Lower leg skin (tissue), 3 donors: ENCODE data around the gene SORCS2.

Experiments used
- POLR2A ChIP-seq, 2 donors: fragments of 450-650 bp; IDR thresholded peaks; one replicate each; pipeline ENCODE4 v1.6.1; 2016 to 2017; ENCODE audit warnings: antibody characterized with exemption in 2 of 2, mild to moderate bottlenecking in 1 of 2, moderate library complexity in 1 of 2
- TF ChIP-seq, protein P1 (sequence below), 3 donors: fragments of 450-650 bp; IDR thresholded peaks; one replicate each; pipeline ENCODE4 v1.5.1; 2016; ENCODE audit warnings: antibody characterized with exemption in 3 of 3, mild to moderate bottlenecking in 3 of 3, moderate library complexity in 2 of 3

DNA sequence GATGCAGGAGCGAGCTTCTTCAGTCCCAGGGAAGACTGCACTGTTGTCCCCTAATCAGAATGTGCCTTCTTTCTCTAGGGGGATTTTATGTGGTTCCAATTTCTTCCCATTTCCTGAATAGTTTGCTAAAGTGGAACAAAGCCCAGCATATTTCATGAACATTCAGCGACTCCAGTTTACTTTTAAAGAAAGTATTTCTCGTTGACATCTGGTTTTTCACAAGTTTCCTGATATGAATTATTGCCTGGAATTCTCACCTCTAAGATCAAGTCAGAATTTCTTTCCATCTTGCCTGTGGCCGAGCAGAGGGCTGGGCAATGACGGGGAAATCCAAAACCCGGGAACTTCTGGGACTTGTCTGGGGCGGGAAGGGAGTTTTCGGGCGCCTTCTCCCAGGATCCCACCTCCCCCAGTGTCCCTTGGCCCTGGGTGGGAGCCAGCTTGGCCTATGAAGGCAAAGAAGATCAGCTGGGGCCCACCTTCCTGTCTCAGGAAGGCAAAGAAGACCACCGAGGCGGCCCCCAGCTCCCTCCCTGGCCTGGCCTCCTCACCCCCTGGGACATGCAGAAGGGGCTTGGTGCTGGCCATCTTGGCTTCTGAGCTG is 15.4 kb downstream of the SORCS2 start:
- TF ChIP-seq, protein P1, sequence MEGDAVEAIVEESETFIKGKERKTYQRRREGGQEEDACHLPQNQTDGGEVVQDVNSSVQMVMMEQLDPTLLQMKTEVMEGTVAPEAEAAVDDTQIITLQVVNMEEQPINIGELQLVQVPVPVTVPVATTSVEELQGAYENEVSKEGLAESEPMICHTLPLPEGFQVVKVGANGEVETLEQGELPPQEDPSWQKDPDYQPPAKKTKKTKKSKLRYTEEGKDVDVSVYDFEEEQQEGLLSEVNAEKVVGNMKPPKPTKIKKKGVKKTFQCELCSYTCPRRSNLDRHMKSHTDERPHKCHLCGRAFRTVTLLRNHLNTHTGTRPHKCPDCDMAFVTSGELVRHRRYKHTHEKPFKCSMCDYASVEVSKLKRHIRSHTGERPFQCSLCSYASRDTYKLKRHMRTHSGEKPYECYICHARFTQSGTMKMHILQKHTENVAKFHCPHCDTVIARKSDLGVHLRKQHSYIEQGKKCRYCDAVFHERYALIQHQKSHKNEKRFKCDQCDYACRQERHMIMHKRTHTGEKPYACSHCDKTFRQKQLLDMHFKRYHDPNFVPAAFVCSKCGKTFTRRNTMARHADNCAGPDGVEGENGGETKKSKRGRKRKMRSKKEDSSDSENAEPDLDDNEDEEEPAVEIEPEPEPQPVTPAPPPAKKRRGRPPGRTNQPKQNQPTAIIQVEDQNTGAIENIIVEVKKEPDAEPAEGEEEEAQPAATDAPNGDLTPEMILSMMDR (IDR thresholded peaks at IDR 0.05) = no peak
- no peak for TF ChIP-seq POLR2A (IDR thresholded peaks at IDR 0.05)
